NB4 (cell line): ENCODE results near the gene COL5A1.

ENCODE experiments used
- MYC ChIP-seq: IDR thresholded peaks from 2 replicates; pipeline ENCODE4 v1.6.1; 2011; ENCODE audit warnings: low read depth, low read length
- POLR2A ChIP-seq: IDR thresholded peaks from 2 replicates; pipeline ENCODE4 v1.6.1; 2011; ENCODE audit warnings: mild to moderate bottlenecking; ENCODE audit not compliant: insufficient read length; ENCODE audit errors: extremely low read depth
- TF ChIP-seq, protein P1 (sequence below): IDR thresholded peaks from one replicate; pipeline ENCODE4 v1.5.1; 2012; ENCODE audit warnings: low read depth, low read length
- TF ChIP-seq, protein P2 (sequence below): IDR thresholded peaks from 2 replicates; pipeline ENCODE4 v1.6.1; 2011; ENCODE audit warnings: low read depth, low read length

DNA sequence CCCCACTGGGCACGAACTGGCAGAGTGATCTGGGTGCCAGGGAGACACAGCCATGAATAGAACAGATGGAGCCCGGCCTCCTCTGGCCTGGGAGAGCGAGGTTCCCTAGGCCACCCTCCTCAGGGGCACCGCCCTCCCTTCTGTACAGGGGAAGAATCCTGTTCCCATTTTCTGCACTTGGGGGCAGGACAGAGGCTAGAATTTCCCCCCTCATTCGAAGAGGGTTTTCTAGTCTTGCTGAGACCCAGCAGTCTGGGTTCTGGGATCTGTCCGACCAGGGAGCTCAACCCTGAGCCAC lies 52.7 kb downstream of the COL5A1 start:
- TF ChIP-seq, protein P1, sequence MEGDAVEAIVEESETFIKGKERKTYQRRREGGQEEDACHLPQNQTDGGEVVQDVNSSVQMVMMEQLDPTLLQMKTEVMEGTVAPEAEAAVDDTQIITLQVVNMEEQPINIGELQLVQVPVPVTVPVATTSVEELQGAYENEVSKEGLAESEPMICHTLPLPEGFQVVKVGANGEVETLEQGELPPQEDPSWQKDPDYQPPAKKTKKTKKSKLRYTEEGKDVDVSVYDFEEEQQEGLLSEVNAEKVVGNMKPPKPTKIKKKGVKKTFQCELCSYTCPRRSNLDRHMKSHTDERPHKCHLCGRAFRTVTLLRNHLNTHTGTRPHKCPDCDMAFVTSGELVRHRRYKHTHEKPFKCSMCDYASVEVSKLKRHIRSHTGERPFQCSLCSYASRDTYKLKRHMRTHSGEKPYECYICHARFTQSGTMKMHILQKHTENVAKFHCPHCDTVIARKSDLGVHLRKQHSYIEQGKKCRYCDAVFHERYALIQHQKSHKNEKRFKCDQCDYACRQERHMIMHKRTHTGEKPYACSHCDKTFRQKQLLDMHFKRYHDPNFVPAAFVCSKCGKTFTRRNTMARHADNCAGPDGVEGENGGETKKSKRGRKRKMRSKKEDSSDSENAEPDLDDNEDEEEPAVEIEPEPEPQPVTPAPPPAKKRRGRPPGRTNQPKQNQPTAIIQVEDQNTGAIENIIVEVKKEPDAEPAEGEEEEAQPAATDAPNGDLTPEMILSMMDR, result no peak
- TF ChIP-seq POLR2A (no peak), MYC (no peak)
- TF ChIP-seq, protein P2, sequence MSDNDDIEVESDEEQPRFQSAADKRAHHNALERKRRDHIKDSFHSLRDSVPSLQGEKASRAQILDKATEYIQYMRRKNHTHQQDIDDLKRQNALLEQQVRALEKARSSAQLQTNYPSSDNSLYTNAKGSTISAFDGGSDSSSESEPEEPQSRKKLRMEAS, result no peak
